HUDEP-2 (cell line): ENCODE measurements around the gene PLOD2.

Experiments
- DNase-seq, 76 experiments: peaks; one replicate each; lab custom pipeline; 2025; ENCODE audit not compliant: unreplicated experiment in 76 of 76; lab: John Stamatoyannopoulos, UW

PLOD2 gene

DNA sequence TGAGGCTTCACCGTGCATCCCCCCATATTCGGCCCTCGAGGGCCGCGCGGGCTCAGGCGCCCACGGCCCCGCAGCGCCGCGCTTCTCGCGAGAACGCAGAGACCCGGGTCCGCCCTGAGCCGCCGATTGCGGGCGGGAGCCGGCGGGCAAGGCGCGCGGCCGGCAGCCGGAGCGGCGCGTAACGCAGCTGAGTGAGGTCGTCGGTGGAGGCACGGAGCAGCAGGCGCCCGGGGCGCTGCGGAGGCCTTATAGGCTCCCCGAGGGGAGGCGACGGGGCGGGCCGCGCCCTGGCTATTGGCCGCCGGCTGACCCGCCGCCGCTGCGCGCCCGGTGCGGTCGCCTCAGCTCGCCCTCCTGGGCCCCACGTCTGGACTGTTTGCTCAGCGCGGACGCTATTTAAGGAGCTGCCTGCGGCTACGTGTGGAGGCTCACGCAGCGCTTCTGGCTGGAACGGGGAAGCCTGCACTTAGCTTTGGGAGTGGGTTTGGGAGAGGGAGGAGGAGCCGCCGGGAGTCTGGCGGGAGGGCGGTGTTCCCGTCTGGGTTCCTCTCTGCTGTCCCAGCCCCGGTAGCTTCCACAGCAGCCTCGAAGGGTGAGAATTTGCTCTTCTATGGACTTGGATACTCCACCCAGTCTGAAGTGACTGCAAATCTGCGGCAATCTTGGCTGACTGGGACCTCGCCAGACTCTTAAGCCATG, at the start of gene PLOD2:
TSS of gene PLOD2 (minus strand) at position 221 of the 699 bp plus-strand sequence. CDS start at position 26, 195 bp downstream.
- DNase-seq, result peak in 5 of 76 experiments; percentile 2 to 21 (median 8)

DNA sequence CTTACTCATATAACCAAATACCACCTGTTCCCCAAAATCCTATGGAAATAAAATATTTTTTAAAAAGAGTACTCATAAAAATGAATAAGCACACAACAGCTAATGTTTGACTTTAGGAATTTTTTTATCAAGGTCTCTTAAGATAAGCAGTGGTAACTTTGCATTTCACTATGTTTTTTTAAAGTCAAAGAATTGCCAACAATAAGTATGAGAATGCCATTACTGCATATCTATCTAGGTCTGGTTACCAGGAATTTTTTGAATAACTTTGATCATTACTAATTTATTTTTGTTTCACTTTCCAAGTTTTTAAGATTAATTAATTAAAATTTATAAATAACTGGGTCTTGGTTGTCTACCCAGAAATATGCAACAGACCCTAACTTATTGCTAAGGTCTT, 48.4 kb upstream of the PLOD2 start:
- DNase-seq, result no peak

DNA sequence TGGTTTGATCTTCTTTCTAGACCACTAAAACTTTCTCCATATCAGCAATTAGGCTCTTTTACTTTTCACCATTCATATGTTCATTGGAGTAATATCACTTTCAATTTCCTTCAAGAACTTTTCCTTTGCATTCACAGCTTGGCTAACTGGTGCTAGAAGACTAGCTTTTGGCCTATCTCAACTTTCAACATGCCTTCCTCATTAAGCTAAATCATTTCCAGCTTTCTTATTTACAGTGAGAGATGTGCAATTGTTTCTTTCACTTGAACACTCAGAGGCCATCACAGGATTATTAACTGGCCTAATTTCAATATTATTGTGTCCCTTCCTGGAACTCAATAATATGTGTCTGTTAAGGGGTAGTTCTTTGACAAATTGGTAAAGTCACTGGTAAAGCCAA, 42.8 kb upstream of the PLOD2 start:
- no peak for DNase-seq

DNA sequence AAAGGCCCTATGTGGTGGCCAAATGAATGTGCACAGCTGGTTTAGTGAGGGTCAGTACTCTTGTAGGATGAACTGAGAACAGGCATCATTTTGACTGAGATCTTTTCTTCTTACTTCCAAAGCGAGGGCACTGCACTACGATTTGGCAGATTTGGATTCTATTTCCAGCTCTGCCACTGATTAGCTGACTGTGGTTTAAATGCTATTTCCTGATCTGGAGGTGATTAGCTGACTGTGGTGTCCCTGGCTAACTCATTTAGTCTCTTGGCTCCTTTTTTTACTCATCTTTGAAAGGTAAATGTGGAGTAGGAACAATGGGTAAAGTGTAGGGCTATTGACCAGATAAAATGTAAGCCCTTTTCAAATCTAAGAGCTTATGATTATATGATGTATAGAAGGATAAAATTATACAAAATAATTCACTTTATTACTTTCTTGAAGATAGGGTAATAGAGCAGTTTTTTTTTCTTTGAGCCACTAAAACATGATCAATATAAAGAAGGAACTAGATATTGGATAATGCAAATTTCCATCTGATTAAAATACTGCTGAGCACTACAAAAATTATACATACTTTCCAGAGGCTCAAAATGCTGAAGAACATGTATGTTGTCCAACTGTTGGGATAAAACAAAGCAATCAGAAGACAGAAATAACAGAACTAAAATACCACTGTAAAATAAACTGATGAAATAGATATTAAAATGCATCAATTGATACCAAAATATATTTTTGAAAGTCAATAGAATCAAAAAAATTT, 39.7 kb upstream of the PLOD2 start:
- DNase-seq, result no peak

DNA sequence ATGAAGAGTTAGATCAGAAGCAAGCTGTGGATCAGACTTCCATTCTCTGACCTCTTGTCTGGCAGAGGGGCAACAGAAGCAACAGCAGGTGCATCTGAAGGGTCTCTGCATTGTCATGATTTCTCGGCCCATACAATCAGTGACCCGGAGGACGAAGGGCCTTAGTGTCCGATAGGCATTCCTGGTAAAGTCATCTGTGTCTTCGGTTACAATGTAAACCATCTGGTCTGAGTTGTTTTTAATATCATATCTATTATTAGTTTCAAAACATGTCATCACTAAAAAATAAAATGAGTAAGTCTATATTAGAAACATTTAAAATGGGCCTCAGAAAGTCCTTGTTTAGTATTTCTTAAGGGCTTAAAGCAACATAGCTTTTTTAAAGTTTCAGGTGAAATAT, 38.8 kb upstream of the PLOD2 start:
- DNase-seq, result no peak

DNA sequence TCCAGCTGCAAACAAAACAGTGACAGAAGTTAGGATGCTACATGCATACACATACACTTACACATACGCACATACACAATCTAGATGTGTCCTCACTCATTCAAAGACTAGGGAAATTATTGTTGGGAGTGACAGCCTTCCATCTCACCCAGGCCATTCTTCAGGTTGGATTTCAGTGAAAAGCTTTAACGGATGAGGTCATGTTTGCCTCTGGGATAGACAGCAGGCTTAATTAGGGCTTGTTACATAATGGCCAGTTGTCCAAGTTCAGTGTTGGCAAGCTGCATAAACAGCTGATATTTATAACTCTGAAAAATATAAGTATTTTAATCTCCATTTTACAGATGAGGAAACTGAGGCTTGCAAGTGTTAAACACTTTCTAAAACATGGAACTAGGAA, 35.8 kb upstream of the PLOD2 start:
- DNase-seq, result no peak

DNA sequence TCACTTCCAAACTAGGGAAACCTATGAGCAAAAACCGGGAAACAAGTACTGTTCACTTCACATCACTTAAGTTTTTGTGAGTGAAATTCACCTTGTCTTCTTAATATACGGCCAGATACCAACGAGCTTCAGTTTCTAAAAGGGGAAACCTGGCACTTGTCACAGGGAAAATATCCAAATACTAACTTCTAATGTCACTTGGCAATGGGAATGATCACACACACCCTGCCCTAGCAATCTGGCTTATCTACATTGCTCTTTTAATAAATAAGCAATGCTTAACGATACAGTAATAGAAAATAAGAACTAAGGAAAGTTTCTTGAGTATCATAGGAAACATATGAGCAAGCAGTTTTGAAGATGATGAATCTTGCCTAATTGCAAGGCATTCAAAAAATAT, 34.6 kb upstream of the PLOD2 start:
- no peak for DNase-seq

DNA sequence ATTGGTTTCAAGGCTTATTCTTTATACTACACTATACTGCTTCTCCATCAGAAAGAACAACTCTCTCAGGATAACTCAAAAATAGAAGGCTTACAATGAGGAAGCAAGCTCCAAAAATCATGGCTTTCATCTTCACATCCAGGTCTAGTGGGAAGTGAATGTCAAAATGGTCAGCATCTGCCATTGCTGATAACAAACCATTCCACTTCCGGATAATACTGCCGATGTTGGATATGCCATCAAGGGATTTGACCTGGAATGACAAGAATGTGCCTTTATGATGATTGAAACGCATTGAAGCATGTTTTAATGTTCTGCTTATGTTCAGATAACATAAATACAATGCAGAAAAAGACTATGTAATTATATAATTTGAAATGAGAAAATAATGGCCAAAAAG, 34.0 kb upstream of the PLOD2 start:
- no peak for DNase-seq

DNA sequence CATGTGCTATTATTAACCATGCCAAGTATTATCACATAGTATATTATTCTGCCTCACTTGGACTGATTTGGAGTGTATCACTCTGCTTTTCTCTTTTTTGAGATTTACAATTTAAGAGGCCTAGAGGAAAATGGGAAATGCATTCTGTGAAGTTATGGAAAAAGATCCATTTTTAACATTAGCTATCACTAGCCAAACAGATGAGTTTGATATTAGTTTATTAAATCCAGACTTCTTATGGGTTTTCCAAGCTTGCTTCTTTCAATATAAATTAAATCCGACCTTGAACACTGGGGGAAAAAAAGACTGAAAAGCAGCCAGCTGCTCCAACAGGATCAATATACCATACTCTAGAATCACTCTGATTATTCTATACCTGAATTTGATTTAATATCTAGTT, 30.1 kb upstream of the PLOD2 start:
- DNase-seq, result no peak

DNA sequence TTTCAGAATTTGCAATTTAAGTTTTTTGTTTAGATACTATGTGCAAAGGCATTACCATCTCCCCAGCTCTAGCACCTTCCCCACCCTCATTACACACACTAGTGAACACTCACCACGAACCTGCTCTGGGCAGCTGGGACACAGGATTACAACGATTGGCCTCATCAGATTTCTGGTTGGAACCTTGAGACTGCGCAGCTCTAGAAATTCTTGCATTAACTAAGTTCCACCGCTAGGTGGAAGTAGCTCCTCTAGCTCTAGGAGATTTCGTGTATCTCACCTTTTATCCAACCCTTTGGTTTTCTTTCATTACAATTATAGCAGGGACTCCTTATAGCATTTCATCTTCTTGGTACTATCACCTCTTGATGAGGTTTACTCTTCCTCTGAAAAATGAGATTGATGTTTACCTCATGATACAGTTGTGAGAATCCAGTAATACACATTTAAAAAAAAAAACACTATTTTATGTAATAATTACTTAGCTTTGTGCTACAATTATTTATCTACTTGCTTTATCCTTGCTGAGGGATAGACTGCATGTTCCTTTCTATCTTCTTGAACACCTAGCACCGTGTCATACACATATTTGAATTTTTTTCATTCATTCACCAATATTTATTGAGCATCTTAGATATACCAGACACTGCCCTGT, 28.7 kb upstream of the PLOD2 start:
- peak in 26 of 76 experiments; percentile 2 to 43 (median 14) for DNase-seq

DNA sequence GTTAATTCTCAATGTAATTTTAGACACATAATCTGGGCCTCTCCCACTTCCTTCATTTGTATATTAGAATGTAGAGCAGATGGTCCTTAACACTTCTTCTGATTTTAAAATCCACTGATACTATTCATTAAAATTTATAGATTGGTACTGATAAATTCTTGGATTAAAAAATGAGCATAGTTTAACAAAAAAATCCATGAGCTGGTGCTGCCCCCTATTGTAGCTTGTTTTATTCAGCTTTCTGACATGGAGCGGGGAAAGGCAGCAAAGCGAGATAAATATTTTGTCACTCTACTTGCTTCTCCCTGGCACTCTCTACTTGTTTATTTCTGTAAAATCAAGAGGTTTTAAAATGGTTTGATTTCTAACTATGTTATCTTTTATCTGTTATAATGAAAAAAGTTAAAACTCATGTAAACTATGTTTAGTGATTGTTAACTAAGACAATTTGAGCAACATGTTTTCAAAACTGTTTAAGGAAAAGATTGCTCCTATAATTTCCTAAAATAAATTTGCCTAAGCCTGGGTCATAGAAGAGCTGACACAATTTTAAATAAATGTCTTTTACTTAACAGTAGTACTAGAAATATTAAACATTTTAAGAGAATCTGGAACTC, 26.5 kb upstream of the PLOD2 start:
- DNase-seq, result peak in 3 of 76 experiments; percentile 3 to 26 (median 10)

DNA sequence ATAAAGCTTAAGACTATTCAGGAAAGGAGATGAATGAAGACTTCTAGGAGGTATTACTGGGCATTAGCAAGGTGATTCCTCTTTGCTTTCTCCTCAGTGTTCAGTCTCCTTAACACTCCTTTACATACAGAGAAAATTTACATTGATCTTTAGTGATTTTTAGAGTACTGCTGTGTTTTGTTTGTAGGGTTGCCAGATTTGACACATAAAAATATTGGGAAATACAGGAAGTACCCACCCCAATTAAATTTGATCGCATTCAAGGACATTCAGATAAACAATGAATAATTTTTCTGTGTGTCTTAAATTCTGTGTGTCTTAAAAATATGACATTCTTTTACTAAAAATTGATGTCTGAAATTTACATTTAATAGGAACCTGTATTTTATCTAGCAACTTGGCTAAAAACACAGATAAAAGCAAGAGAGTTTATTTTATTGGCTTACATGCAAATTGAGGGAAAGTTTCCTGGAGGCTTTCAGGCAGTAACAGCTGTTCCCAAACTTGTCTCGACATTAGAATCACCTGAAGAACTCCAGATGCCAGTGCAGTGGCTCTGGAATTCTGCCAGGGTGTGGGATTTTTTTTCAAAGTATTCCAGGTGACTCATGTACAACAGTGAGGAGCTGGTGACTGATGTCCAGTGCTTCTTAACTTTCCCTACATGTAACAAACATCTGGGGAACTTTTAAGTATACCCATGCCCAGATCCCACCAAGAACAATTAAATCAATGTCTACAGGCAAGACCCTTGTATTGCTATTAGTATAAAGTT, 23.4 kb upstream of the PLOD2 start:
- DNase-seq, result no peak

DNA sequence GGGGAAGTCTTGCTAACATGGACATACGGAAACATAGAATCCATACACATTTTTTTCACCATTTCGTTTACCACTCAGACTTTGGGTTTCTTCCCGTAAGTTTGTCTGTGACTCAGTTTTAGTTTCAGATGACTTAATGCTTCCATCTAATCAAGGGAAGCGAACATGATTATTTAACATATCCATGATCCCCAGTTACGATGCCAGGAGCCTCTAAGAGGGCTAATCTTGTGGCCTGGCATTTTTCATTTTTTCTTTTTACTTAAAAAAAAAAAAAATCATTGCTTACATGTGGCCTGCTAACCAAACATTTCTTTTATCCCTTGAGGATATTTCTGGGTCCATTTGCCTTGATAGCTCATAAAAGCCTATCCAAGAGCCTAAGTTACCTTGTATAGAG, 20.2 kb upstream of the PLOD2 start:
- DNase-seq, result no peak

DNA sequence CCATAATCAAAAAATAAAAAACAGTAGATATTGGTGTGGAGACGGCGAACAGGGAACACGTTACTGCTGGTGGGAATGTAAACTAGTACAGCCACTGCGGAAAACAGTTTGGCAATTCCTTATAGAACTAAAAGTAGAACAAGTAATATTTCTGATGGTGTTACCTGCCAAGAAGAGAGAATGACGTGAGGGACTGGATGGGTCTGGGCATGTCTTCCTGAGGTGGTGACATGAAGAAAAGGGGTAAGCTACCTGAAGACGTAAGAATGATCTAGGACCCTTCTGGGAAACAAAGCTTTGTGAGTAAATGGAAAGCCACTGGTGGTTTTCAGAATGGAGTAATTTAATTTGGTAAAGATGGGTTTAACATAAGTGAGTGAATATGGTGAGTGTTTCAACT, 19.4 kb upstream of the PLOD2 start:
- DNase-seq, result no peak

DNA sequence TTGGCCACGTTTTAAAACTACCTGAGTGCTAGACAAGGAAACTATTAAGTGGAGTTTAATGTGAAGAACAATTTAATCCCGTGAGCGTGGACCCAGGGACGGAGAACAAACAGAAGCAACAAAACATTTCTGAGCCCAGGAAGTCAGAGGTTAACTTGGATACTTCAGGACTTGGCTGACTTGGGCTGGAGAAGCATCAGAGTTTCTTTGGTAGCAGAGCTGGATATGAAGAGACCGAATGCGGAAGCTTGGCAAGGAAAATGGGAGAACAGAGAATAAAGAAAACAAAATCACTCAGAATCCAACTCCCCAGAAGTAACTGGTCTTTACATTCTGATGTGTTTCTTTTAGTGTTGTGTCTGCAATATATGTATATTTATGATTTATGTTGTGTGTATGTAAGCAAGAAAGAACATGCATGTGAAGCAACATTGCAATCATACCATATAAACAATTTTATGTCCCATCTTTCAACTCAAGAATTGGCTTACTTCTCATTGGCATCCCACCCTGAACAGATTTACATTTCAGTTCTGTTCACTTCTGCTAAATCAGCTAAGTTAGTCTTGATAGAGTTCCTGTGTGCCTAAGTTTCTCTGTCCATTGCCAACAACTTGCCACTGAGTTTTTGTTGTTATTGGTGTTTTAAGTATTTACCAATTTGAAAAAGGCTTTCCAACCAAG, 17.2 kb upstream of the PLOD2 start:
- no peak for DNase-seq

DNA sequence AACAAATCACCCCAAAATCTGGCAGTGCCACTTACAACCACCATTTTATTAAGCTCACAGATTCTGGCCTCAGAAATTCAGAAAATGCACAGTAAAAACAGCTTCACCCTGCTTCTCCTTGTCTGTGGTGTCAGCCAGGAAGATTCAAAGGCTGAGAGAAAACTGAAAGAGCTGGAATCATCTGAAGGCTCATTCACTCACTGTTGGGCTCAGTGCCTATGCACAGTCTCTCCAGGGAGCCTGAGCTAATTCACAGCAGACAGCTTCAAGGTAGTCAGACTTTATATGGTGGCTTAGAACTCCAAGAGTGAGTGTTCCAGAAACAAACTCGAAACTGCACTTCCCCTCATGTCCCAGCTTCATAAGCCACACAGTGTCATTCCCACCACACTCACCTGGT, 16.5 kb upstream of the PLOD2 start:
- no peak for DNase-seq

DNA sequence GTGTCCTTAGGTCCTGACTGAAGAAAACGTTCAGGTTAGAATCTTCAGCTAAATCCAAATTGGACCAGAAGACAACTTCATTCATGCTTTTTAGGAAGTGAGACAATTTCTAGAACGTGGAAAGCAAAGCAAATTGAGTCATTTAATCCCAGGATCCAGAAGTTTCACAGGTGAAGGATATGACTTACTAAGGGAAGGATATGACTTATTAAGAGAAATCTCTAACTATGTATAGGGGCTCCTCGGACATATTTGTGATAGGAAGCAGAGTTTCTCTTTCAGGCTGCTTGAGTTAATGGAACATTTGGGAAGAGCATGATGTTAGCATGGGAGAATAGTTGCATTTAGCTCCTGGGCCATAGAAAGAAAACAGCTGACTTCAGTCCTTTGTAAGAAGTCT, 16.1 kb upstream of the PLOD2 start:
- no peak for DNase-seq

DNA sequence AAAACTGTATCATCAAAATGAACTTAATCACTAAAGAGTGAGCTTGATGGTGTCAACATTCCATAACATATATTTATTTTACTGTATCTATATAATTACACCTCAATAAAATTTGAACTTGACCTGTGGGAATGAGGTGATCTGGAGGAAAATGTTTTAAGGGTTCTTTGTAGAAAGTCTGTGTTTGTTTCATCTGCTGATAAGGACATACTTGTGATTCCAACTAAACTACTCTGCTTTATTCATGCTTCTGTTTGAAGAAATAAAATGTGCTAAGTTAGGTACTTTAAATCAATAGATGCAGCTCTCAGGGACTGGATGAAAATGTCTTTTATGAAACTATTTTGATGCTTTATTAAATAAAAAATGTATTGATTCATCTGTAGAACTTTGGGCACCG, 11.6 kb upstream of the PLOD2 start:
- no peak for DNase-seq

DNA sequence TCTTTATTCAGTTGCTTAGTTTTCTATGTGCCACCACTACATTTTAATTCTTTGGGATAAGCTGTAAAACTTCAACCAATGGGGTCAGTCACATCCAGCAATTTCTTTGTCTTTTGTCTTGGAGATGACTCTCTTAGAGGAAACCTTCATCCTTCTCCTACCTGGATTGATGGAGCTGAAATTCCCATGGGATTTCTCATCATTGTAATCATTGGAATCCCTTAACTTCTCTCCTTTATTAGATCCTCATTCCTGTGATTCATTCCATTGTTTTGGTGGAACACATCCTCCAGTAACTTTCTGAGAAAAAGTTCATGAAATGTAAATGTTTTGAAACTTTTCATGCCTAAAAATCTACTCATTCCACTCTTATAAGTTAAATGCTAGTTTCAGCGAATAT, 9.6 kb upstream of the PLOD2 start:
- DNase-seq, result no peak

DNA sequence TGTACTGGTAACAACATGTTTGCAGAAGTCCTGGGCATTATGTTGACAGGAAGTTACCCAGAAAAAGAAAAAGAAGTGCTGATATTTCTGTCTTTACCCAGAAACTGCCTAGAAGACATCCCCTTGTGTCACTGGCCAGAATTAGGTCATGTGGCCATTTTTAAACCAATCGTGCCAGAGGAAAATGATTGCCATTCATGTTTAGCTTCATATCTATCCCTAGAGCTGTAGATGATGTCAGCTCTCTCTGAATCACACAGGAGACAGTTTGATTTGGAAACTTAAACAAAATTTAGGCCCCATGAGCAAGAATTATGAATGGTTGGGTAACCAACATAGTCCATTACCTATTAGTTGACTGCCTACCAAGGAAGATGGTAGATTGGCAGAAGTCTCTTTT, 8.9 kb upstream of the PLOD2 start:
- DNase-seq, result no peak
